ENCODE results near the gene PRDM11. TPM values are rescaled to one million over a fixed set of nuclear protein-coding genes. Genes with fewer than 3 reads are reported as not detected.

PRDM11 gene
- total and polyA plus RNA-seq, 2 of the 4 experiments (the other 2 are of a cell fraction): 2.2 to 2.7 TPM

DNA sequence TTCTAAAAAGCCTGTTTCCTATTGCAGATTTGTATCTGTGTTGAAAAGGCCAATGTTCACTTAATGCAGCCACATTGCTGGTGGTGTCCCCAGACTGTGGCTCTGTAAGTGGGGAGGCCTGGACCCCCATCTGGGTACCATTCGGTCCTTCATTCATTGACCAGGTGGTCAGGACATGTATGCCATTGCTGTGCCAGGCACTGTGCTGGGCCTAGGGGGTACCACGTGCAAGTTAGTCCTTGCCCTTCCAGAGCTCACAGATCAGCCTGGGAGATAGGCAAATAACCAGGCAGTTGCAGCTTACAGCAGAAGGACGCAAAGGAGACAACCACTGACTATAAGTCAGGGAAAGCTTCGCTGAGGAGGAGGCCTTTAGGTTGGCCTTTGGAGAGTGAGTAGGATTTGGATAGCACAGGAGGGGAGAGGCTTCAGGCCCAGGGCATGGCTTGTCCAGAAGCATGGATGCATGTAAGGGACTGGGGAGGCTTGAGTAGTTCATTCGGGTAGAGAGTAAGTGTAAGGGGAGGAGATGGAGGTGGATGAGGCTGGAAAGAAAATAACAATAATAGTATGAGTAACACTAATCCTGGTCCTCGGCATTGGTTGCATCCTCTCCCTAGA is 5.0 kb downstream of the PRDM11 start:
- Histone ChIP-seq H2BK120ac (ENCODE audit: low read depth, low read length) (no peak overlapping the region), H3K14ac (replicated peaks; ENCODE audit: low read depth, low read length) (no peak overlapping the region), H3K4me3 (ENCODE audit: insufficient read depth, low read depth, low read length) (no peak overlapping the region), H2BK5ac (ENCODE audit: low read depth, low read length, poor library complexity, severe bottlenecking) (no peak overlapping the region), H3K18ac (ENCODE audit: low read depth, low read length) (no peak overlapping the region), H3K23ac (ENCODE audit: low read depth, low read length) (no peak overlapping the region), H2AK9ac (replicated peaks; ENCODE audit: low read depth, low read length, poor library complexity) (no peak overlapping the region), H4K20me1 (ENCODE audit: insufficient read depth, low read length) (no peaks in the 10 kb centered on the region; the same call in 1 of the 2 replicates), H3K36me3 (ENCODE audit: control insufficient read depth, insufficient read depth, low read length) (no peaks in the 10 kb centered on the region), H3K56ac (ENCODE audit: extremely low read depth, insufficient read depth, low read length) (no peak overlapping the region), H3K4ac (ENCODE audit: low read depth, low read length) (no peak overlapping the region), H3K4me1 (ENCODE audit: control insufficient read depth, insufficient read depth, low read length) (peaks cover 2% of the 10 kb centered on the region; the same call in 1 of the 2 replicates), H3K79me1 (ENCODE audit: low read depth in 1 of 2, low read length in 2 of 2) (peaks cover 12 to 17% of the 10 kb centered on the region in 2 experiments; a peak in 3 of 4 replicates), H3K27me3 (ENCODE audit: control insufficient read depth, insufficient read depth, low read length) (no peaks in the 10 kb centered on the region), H4K8ac (ENCODE audit: low read depth in 2 of 2, low read length in 2 of 2) (no peak overlapping the region), H2AK5ac (ENCODE audit: low read depth, low read length) (no peak overlapping the region), H2BK15ac (ENCODE audit: low read depth, low read length) (no peak overlapping the region), H3K27ac (ENCODE audit: insufficient read depth, low read length) (no peak overlapping the region), H3K9ac (ENCODE audit: low read depth, low read length) (no peak overlapping the region), H4K91ac (ENCODE audit: insufficient read depth, low read depth, low read length) (no peak overlapping the region), H2AFZ (replicated peaks; ENCODE audit: low read length, poor library complexity) (no peak overlapping the region), H3K9me3 (ENCODE audit: control insufficient read depth, insufficient read depth, low read length) (no peaks in the 10 kb centered on the region; the same call in 1 of the 2 replicates), H3K4me2 (ENCODE audit: low read depth, low read length) (no peak overlapping the region), H3K9me1 (ENCODE audit: insufficient read depth, low read length) (no peaks in the 10 kb centered on the region; the same call in 1 of the 2 replicates), H2BK20ac (ENCODE audit: low read depth, low read length) (no peak overlapping the region), H4K5ac (ENCODE audit: low read depth, low read length) (no peak overlapping the region)
- DNase-seq (no peak), ATAC-seq (ENCODE audit: low read depth) (no peak)
- in situ Hi-C loops (cut with MboI; ENCODE audit: low sequenced_read_pairs): no loop called here
- 92% methylated on average over 2 of the region's 6 CpGs; no CpG with 5 or more reads in 1 of the 2 experiments for WGBS, 2 experiments (ENCODE audit: extremely low coverage in 2 of 2, insufficient read length in 1 of 2)
- ChIA-PET CTCF (no interaction called here), POLR2A (ENCODE audit: unreplicated experiment) (no interaction called here)
- dilution Hi-C loops (cut with HindIII; ENCODE audit: low sequenced_read_pairs, unreplicated experiment): no loop called here
- intact Hi-C loops (cut with micrococcal nuclease): no loop called here
- TF ChIP-seq BHLHE40 (IDR thresholded peaks at IDR 0.05; ENCODE audit: low read depth, low read length) (no peak), MAFK (IDR thresholded peaks at IDR 0.05; ENCODE audit: low read depth, low read length) (no peak), FOS (IDR thresholded peaks at IDR 0.05; ENCODE audit: low read depth, low read length) (no peak), MAZ (IDR thresholded peaks at IDR 0.05; ENCODE audit: borderline replicate concordance, low read depth, low read length) (no peak), MXI1 (IDR thresholded peaks at IDR 0.05; ENCODE audit: borderline replicate concordance, low read depth, low read length) (no peak), RCOR1 (IDR thresholded peaks at IDR 0.05; ENCODE audit: insufficient replicate concordance, low read length) (no peak), CHD1 (IDR thresholded peaks at IDR 0.05; ENCODE audit: low read depth, low read length) (no peak), RAD21 (IDR thresholded peaks at IDR 0.05; ENCODE audit: low read length) (no peak)
- TF ChIP-seq, protein P1, sequence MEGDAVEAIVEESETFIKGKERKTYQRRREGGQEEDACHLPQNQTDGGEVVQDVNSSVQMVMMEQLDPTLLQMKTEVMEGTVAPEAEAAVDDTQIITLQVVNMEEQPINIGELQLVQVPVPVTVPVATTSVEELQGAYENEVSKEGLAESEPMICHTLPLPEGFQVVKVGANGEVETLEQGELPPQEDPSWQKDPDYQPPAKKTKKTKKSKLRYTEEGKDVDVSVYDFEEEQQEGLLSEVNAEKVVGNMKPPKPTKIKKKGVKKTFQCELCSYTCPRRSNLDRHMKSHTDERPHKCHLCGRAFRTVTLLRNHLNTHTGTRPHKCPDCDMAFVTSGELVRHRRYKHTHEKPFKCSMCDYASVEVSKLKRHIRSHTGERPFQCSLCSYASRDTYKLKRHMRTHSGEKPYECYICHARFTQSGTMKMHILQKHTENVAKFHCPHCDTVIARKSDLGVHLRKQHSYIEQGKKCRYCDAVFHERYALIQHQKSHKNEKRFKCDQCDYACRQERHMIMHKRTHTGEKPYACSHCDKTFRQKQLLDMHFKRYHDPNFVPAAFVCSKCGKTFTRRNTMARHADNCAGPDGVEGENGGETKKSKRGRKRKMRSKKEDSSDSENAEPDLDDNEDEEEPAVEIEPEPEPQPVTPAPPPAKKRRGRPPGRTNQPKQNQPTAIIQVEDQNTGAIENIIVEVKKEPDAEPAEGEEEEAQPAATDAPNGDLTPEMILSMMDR (conservative IDR thresholded peaks at IDR 0.05; ENCODE audit: low read depth, low read length): no peak
- TF ChIP-seq, protein P2, sequence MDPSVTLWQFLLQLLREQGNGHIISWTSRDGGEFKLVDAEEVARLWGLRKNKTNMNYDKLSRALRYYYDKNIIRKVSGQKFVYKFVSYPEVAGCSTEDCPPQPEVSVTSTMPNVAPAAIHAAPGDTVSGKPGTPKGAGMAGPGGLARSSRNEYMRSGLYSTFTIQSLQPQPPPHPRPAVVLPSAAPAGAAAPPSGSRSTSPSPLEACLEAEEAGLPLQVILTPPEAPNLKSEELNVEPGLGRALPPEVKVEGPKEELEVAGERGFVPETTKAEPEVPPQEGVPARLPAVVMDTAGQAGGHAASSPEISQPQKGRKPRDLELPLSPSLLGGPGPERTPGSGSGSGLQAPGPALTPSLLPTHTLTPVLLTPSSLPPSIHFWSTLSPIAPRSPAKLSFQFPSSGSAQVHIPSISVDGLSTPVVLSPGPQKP (IDR thresholded peaks at IDR 0.05; ENCODE audit: borderline replicate concordance, low read depth, low read length): no peak
- BruUV-seq (replicated peaks): no TSS peak
